Left lung (tissue), 10 donors: ENCODE measurements around the gene ASCL2. TPM values are rescaled to one million over a fixed set of nuclear protein-coding genes. Genes with fewer than 3 reads are reported as not detected.
A peak's percentile ranks its signal among the peaks of the same experiment; 100 is the strongest.

ENCODE experiments used
- ATAC-seq: fragments of 200-7000 bp; cut with Tn5 transposase; one replicate; pipeline ENCODE4 v1.9.1; 2020; ENCODE audit warnings: moderate library complexity
- DNase-seq, 4 donors: peaks; one replicate each; pipeline ENCODE4 v3.0.0-alpha.2; 2013 to 2020
- H3K27ac ChIP-seq, 2 donors: fragments of 200-600 bp; sonication (generic) in 1 of 2; one replicate each; pipeline versions ENCODE4 v1.5.0 to v1.8.0; 2020 to 2021
- H3K27me3 ChIP-seq, 2 donors: fragments of 200-600 bp; sonication (generic) in 1 of 2; one replicate each; pipeline versions ENCODE4 v1.5.0 to v1.8.0; 2020 to 2021
- H3K36me3 ChIP-seq, 2 donors: fragments of 200-600 bp; sonication (generic) in 1 of 2; one replicate each; pipeline versions ENCODE4 v1.5.0 to v1.8.0; 2020 to 2021
- H3K4me1 ChIP-seq, 2 donors: fragments of 200-600 bp; one replicate each; pipeline ENCODE4 v1.8.0; 2021
- H3K4me3 ChIP-seq, 2 donors: fragments of 200-600 bp; sonication (generic) in 1 of 2; one replicate each; pipeline versions ENCODE4 v1.5.0 to v1.8.0; 2020 to 2021; ENCODE audit warnings: mild to moderate bottlenecking in 1 of 2
- H3K9me3 ChIP-seq, 2 donors: fragments of 200-600 bp; sonication (generic) in 1 of 2; one replicate each; pipeline versions ENCODE4 v1.5.0 to v1.8.0; 2020 to 2021
- CTCF ChIP-seq, 2 donors: fragments of 200-600 bp; sonication (generic) in 1 of 2; IDR thresholded peaks; one replicate each; pipeline versions ENCODE4 v1.5.0 to v1.8.0; 2021; ENCODE audit warnings: antibody characterized with exemption in 2 of 2
- intact Hi-C, 2 donors: fragments of 100-400 bp; cut with DNase I; formaldehyde crosslinking; loops; one replicate each; pipeline versions ENCODE4 v1.11.2 to v1.14.2; 2022
- polyA plus RNA-seq, 6 donors: library from polyadenylated mRNA; unstranded; fragments of 120-200 nt; gene quantifications; one replicate each; pipeline ENCODE4 v1.2.1, GENCODE V29; 2013; ENCODE audit not compliant: insufficient read length in 6 of 6
- total RNA-seq, 2 donors: library from RNA; stranded (reverse); fragmentation: NEBNext Ultra II Directional; extraction: Animal tissue kit (Norgen Biotek cat#: 25700); gene quantifications; one replicate each; pipeline ENCODE4 v1.2.1, GENCODE V29; 2021
- donor health status: DM: no; HTN: yes; CAD: no.
- donor health status: DM: no; HTN: no; CAD: no.

Gene ASCL2
- total and polyA plus RNA-seq, 8 donors = 0.50 to 2.3 (median 1.2) TPM

DNA sequence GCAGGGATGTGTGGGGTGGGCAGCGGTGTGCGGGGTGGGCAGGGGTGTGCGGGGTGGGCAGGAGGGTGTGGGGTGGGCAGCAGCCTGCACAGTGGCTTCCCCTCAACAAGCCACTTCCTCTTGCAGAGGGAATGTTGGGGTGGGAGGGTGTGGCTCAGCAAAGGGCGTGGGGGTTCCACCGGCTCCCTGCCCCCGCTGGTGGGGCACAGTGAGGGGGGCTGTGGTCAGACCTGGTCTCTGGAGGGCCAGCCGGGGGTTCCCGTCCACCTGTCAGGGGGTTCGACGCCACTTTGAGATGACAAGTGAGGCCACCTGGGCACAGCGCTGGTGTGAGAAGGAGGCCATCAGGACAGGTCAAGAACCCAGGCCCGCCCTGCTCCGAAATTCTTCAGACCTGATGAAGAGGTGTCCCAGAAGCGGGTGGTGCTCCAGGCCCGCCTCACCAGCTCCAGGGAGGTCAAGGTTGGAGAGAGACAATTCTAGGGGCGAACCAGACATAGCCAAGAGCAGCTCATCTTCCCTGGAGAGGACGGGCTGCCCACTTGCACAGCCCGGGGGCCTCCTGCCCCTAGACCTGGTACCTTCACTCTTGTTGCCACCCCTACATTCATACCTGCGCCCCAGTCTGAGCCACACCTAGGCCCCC, 30.0 kb upstream of the ASCL2 start:
- Histone ChIP-seq H3K9me3 (no peaks in the 10 kb centered on the region), H3K4me1 (peaks cover 3 to 52% of the 10 kb centered on the region in 2 donors), H3K4me3 (peak overlapping the region in 1 of 2 donors; percentile 41), H3K36me3 (no peaks in the 10 kb centered on the region), H3K27me3 (no peaks in the 10 kb centered on the region), H3K27ac (peak overlapping the region in 1 of 2 donors; percentile 88)
- intact Hi-C loops = loop anchor here (10.0 kb wide), 2 partner anchors 114 to 224 kb away; no protein-coding TSS in a partner anchor
- DNase-seq = peak in 1 of 4 donors; percentile 79
- TF ChIP-seq CTCF (IDR thresholded peaks at IDR 0.05) = no peak
- ATAC-seq = no peak

- TF ChIP-seq CTCF (IDR thresholded peaks at IDR 0.05) = no peak
- Histone ChIP-seq H3K27me3 (no peaks in the 10 kb centered on the region), H3K27ac (no peak overlapping the region), H3K4me3 (no peak overlapping the region), H3K4me1 (peaks cover 0 to 45% of the 10 kb centered on the region in 2 donors), H3K36me3 (no peaks in the 10 kb centered on the region), H3K9me3 (no peaks in the 10 kb centered on the region)
- intact Hi-C loops = loop anchor here (5.0 to 10.0 kb wide), 3 partner anchors 102 to 225 kb away; no protein-coding TSS in a partner anchor
- DNase-seq (no peak), ATAC-seq (no peak)
These were observed 29.4 kb upstream of the ASCL2 start for GRCh38 chr11:2299773-2300172.

GRCh38 chr11:2298795-2299761, 28.7 kb upstream of the ASCL2 start:
- TF ChIP-seq CTCF (IDR thresholded peaks at IDR 0.05) = peak; percentile 18 to 46
- Histone ChIP-seq H3K36me3 (no peaks in the 10 kb centered on the region), H3K4me3 (no peak overlapping the region), H3K27ac (peak overlapping the region in 1 of 2 donors; percentile 13), H3K4me1 (peaks cover 0 to 38% of the 10 kb centered on the region in 2 donors), H3K27me3 (no peaks in the 10 kb centered on the region), H3K9me3 (no peaks in the 10 kb centered on the region)
- intact Hi-C loops = loop anchor here in 1 of 2 donors (5.0 kb wide), 1 partner anchor 102 kb away; no protein-coding TSS in a partner anchor
- DNase-seq = peak in 1 of 4 donors; percentile 73
- ATAC-seq = peak; percentile 14

DNA sequence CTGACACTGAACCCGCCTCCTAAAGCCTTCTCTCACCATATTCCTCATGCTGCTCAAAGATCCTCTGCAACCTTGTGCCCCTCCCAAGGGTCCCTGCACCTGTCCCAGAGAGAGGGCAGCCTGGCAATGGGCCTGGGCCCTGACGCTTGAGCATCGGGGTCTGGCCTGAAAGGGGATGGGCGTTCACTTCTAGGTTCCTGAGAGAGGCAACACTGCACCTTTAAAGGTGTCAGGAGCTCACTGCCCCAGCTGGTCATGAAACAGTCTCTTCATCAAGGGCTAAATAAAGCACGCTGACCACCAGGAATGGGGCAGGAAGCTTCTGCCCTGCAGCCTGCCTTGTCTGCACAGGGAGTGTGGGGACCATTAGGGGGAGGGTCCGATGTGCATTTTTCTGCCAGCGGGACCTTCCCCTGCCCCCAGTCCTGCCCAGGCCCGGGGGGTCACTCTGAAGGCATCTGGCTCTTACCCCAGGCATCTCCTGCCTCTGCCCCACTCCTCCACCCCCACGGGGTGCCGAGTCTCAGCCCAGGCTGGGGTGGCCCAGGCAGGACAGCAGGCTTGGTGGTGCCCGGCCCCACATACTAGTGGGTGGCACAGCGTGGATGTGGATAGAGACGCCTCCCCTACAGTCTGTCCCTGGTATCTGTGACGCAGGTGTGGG, 27.9 kb upstream of the ASCL2 start:
- Histone ChIP-seq H3K27me3 (peaks cover 0 to 3% of the 10 kb centered on the region in 2 donors), H3K27ac (peak overlapping the region in 1 of 2 donors; percentile 13), H3K4me3 (no peak overlapping the region), H3K4me1 (peaks cover 0 to 30% of the 10 kb centered on the region in 2 donors), H3K9me3 (no peaks in the 10 kb centered on the region), H3K36me3 (no peaks in the 10 kb centered on the region)
- no peak for TF ChIP-seq CTCF (IDR thresholded peaks at IDR 0.05)
- ATAC-seq = no peak
- peak in 1 of 4 donors; percentile 75 for DNase-seq
- intact Hi-C loops = loop anchor here in 1 of 2 donors (5.0 kb wide), 1 partner anchor 101 kb away; no protein-coding TSS in a partner anchor
